Endothelial cell of umbilical vein (primary cell): Measurements from ENCODE around the gene TMEM106C.

ENCODE experiments used
- POLR2AphosphoS5 ChIP-seq: IDR thresholded peaks from 2 replicates; pipeline ENCODE4 v1.6.1; 2012; ENCODE audit warnings: low read depth, mild to moderate bottlenecking, control low read depth, low read length, moderate library complexity; ENCODE audit not compliant: insufficient read depth
- TF ChIP-seq, protein P1 (sequence below), 2 donors: IDR thresholded peaks; 1 replicate in 1 of 2; 2 replicates in 1 of 2; pipeline ENCODE4 v1.5.1; 2011; ENCODE audit warnings: low read length in 2 of 2, mild to moderate bottlenecking in 2 of 2, moderate library complexity in 2 of 2, control low read depth in 1 of 2, inconsistent platforms in 1 of 2, low read depth in 1 of 2; ENCODE audit not compliant: insufficient read depth in 1 of 2; ENCODE audit errors: extremely low read depth in 1 of 2

DNA sequence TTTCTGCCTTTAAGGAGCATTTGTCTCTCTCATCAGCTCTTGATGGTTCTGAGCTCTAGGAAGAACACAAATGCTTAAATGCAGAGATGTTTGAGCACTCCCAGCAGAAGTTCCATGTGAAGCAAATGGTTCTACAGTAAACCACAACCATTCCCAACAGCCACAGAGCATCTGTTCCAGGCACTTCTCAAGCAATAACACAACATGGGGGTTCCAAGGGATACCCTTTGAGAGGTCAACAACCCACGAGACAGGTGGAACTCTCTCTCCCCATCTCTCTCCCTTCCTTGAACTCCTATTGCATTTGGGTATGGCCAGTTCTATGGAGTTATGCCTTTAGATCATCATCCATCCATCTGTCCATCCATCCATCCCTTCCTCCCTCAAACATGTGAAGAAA is 46.1 kb downstream of the TMEM106C start:
- TF ChIP-seq POLR2AphosphoS5: no peak
- TF ChIP-seq, protein P1, sequence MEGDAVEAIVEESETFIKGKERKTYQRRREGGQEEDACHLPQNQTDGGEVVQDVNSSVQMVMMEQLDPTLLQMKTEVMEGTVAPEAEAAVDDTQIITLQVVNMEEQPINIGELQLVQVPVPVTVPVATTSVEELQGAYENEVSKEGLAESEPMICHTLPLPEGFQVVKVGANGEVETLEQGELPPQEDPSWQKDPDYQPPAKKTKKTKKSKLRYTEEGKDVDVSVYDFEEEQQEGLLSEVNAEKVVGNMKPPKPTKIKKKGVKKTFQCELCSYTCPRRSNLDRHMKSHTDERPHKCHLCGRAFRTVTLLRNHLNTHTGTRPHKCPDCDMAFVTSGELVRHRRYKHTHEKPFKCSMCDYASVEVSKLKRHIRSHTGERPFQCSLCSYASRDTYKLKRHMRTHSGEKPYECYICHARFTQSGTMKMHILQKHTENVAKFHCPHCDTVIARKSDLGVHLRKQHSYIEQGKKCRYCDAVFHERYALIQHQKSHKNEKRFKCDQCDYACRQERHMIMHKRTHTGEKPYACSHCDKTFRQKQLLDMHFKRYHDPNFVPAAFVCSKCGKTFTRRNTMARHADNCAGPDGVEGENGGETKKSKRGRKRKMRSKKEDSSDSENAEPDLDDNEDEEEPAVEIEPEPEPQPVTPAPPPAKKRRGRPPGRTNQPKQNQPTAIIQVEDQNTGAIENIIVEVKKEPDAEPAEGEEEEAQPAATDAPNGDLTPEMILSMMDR (IDR thresholded peaks at IDR 0.05; ENCODE audit: extremely low read depth in 1 of 2, insufficient read depth in 1 of 2, low read depth in 1 of 2, low read length in 2 of 2): no peak
